ENCODE measurements around the gene FREM1. TPM values are rescaled to one million over a fixed set of nuclear protein-coding genes. Genes with fewer than 3 reads are reported as not detected.

Gene FREM1
- total RNA-seq, 4 donors from 2014 or later: 0.53 to 2.8 (median 1.5) TPM

GRCh38 chr9:14887149-14887548, 23.1 kb downstream of the FREM1 start:
- intact Hi-C loops (cut with DNase I; ENCODE audit: low total_unique reads): no loop called here
- no peak overlapping the region for H3K4me3 ChIP-seq (ENCODE audit: low read depth, poor library complexity, severe bottlenecking)
- no peak for DNase-seq (ENCODE audit: low spot score in 2 of 2)
- 32 to 44% methylated on average over 4 of the region's 4 CpGs for WGBS, 2 donors
- TF ChIP-seq, protein P1, sequence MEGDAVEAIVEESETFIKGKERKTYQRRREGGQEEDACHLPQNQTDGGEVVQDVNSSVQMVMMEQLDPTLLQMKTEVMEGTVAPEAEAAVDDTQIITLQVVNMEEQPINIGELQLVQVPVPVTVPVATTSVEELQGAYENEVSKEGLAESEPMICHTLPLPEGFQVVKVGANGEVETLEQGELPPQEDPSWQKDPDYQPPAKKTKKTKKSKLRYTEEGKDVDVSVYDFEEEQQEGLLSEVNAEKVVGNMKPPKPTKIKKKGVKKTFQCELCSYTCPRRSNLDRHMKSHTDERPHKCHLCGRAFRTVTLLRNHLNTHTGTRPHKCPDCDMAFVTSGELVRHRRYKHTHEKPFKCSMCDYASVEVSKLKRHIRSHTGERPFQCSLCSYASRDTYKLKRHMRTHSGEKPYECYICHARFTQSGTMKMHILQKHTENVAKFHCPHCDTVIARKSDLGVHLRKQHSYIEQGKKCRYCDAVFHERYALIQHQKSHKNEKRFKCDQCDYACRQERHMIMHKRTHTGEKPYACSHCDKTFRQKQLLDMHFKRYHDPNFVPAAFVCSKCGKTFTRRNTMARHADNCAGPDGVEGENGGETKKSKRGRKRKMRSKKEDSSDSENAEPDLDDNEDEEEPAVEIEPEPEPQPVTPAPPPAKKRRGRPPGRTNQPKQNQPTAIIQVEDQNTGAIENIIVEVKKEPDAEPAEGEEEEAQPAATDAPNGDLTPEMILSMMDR (IDR thresholded peaks at IDR 0.05): no peak
- no peak for TF ChIP-seq POLR2A (IDR thresholded peaks at IDR 0.05)

DNA sequence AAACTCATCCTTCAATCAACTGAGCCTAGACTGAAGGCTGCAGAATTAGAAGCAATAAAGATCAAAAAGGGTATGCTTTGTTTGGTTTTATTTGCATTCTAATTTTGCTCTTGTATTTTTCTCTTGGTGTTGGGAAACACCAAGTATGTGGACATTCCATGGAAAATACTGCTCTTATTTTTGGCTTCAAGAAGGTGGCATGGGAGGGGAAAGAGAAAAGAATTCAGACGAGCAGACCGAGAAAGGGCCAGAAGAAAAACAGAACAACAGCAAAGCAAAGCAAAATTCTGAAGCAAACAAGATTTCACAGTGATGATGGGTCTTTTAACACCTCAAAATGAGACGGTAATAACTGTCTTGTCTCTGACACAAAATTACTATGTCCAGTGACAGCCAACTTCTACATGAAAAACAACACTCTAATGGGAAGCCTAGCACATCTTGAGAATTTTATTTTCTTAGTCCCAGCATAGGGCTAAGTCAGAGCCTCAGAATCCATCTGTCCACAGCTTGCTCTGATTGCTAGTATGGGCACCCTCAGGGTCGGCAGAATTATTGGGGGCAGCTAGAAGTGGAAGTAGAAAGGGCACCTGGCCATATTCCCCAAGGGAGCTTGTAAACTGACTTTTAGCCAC, 26.8 kb downstream of the FREM1 start:
- WGBS, 2 donors: 53 to 54% methylated on average over 4 of the region's 4 CpGs
- intact Hi-C loops (cut with DNase I; ENCODE audit: low total_unique reads): no loop called here
- TF ChIP-seq POLR2A (IDR thresholded peaks at IDR 0.05): no peak
- TF ChIP-seq, protein P1 (IDR thresholded peaks at IDR 0.05): no peak
- DNase-seq (ENCODE audit: low spot score in 2 of 2): no peak
- no peak overlapping the region for H3K4me3 ChIP-seq (ENCODE audit: low read depth, poor library complexity, severe bottlenecking)

- 95 to 98% methylated on average over 1 of the region's 1 CpG for WGBS, 2 donors
- intact Hi-C loops (cut with DNase I; ENCODE audit: low total_unique reads): no loop called here
- TF ChIP-seq, protein P1 (IDR thresholded peaks at IDR 0.05): no peak
- TF ChIP-seq POLR2A (IDR thresholded peaks at IDR 0.05): no peak
- DNase-seq (ENCODE audit: low spot score in 2 of 2): no peak
- no peak overlapping the region for H3K4me3 ChIP-seq (ENCODE audit: low read depth, poor library complexity, severe bottlenecking)
Observed at GRCh38 chr9:14882090-14882489, 28.1 kb downstream of the FREM1 start.

- no peak overlapping the region for H3K4me3 ChIP-seq (ENCODE audit: low read depth, poor library complexity, severe bottlenecking)
- intact Hi-C loops (cut with DNase I; ENCODE audit: low total_unique reads): loop anchor here (2.0 kb wide), 1 partner anchor 66 kb away; no protein-coding TSS in a partner anchor
- TF ChIP-seq, protein P1 (IDR thresholded peaks at IDR 0.05): no peak
- TF ChIP-seq POLR2A (IDR thresholded peaks at IDR 0.05): no peak
- DNase-seq (ENCODE audit: low spot score in 2 of 2): no peak
- 54 to 61% methylated on average over 4 of the region's 4 CpGs for WGBS, 2 donors
Observed at GRCh38 chr9:14881006-14881405, 29.2 kb downstream of the FREM1 start.

DNA sequence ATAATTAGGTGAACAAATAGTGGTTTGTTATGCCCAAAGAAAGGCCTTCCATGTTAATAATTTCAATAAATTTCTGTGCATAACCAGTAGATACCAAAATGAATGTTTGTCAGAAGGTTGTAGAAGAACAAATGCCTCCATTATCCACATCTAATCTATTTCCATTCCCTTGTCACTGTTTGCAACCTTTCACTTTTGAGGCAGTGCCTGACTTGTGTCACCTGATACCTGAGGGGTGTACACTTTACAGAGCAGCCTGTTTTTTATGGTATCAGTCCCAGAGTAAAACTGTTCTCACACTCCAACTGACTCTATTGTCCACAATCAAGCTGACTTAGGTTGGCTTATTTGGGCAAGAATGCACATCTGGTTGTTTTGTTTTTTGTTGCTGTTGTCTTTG, 40.1 kb downstream of the FREM1 start:
- no peak for TF ChIP-seq POLR2A (IDR thresholded peaks at IDR 0.05)
- TF ChIP-seq, protein P1 (IDR thresholded peaks at IDR 0.05): no peak
- no peak overlapping the region for H3K4me3 ChIP-seq (ENCODE audit: low read depth, poor library complexity, severe bottlenecking)
- DNase-seq (ENCODE audit: low spot score in 2 of 2): no peak
- intact Hi-C loops (cut with DNase I; ENCODE audit: low total_unique reads): no loop called here

DNA sequence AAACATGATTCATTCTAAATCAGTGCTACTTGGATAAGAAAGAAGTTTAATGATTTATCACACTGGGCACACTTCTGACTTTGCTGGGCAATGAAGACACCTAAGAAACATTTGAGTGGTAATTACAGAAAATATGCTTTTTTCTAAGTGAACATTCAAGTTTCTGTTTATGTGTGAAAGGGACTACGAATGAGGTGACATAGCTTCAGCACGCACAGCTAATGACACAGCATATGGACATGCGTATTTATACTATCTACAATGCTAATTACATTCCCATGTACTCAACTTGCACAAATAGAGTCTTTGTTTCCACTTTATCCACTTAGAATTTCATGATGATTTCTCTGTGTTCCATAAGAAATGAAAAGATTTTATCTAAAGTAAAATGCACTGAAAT, 40.6 kb downstream of the FREM1 start:
- DNase-seq (ENCODE audit: low spot score in 2 of 2): no peak
- intact Hi-C loops (cut with DNase I; ENCODE audit: low total_unique reads): no loop called here
- WGBS, 2 donors: 74 to 81% methylated on average over 3 of the region's 3 CpGs
- no peak overlapping the region for H3K4me3 ChIP-seq (ENCODE audit: low read depth, poor library complexity, severe bottlenecking)
- TF ChIP-seq, protein P1 (IDR thresholded peaks at IDR 0.05): no peak
- no peak for TF ChIP-seq POLR2A (IDR thresholded peaks at IDR 0.05)
